Activated T-helper 1 cell treated with anti-CD3 and anti-CD28 coated beads, Interleukin-12 subunit alpha, Interleukin-12 subunit beta, Interleukin-2, Interleukin-4 antibody, amounts not matched to agents 30 ng/mL and 10 ng/mL and 1 ng/mL, durations not matched to agents 14 hours and 24 hours and 36 hours (primary cell): ENCODE measurements around the gene RDH13. TPM values are rescaled to one million over a fixed set of nuclear protein-coding genes. Genes with fewer than 3 reads are reported as not detected.
"Not testable (repeated sequence)": the region's sequence is repeated elsewhere in the genome, so short reads cannot be mapped to it uniquely, and the experiment has no call there.

Experiments
- DNase-seq: peaks from one replicate; pipeline ENCODE4 v3.0.0; 2021; ENCODE audit warnings: low spot score
- H3K27ac Mint-ChIP-seq: one replicate; pipeline ENCODE4 v1.8.0; 2021; ENCODE audit warnings: mild to moderate bottlenecking, mixed read lengths
- H3K27me3 Mint-ChIP-seq: one replicate; pipeline ENCODE4 v1.8.0; 2022; ENCODE audit warnings: mild to moderate bottlenecking, moderate library complexity, mixed read lengths; ENCODE audit not compliant: insufficient read depth
- H3K36me3 Mint-ChIP-seq: one replicate; pipeline ENCODE4 v1.8.0; 2021; ENCODE audit warnings: low read depth, mixed read lengths
- H3K4me1 Mint-ChIP-seq: one replicate; pipeline ENCODE4 v1.8.0; 2021; ENCODE audit warnings: low read depth, mixed read lengths
- H3K4me3 Mint-ChIP-seq: one replicate; pipeline ENCODE4 v1.8.0; 2021; ENCODE audit warnings: mild to moderate bottlenecking, moderate library complexity, mixed read lengths
- H3K9me3 Mint-ChIP-seq: one replicate; pipeline ENCODE4 v1.8.0; 2021; ENCODE audit warnings: mixed read lengths
- intact Hi-C: fragments of 100-400 bp; cut with micrococcal nuclease; formaldehyde crosslinking; loops from one replicate; pipeline ENCODE4 v1.15.1; 2024
- total RNA-seq: library from RNA; stranded (reverse); gene quantifications from 2 replicates; pipeline ENCODE4 v1.2.3, GENCODE V29; 2022

Gene RDH13
- total RNA-seq, 1 donor from 2014 or later, result 21.7 TPM

- Mint-ChIP-seq H3K9me3 (peaks cover 32% of the 10 kb centered on the region), H3K4me3 (no peak overlapping the region), H3K27ac (no peak overlapping the region), H3K4me1 (no peaks in the 10 kb centered on the region), H3K36me3 (peaks cover 15% of the 10 kb centered on the region), H3K27me3 (peaks cover 2% of the 10 kb centered on the region)
- no peak for DNase-seq
- intact Hi-C loops, result no loop called here
Measured at GRCh38 chr19:55027472-55028337, 35.2 kb downstream of the RDH13 start.

- H3K27ac Mint-ChIP-seq, H3K4me1 Mint-ChIP-seq, DNase-seq, intact Hi-C loops, H3K27me3 Mint-ChIP-seq, H3K4me3 Mint-ChIP-seq: not testable (repeated sequence)
- Mint-ChIP-seq H3K36me3 (peaks cover 15% of the 10 kb centered on the region), H3K9me3 (peaks cover 37% of the 10 kb centered on the region)
Measured at GRCh38 chr19:55027140-55027471, 35.8 kb downstream of the RDH13 start.

- no peaks in the 10 kb centered on the region for H3K4me1 Mint-ChIP-seq
- no peak for DNase-seq
- no peak overlapping the region for H3K4me3 Mint-ChIP-seq
- intact Hi-C loops, result no loop called here
- peaks cover 15% of the 10 kb centered on the region for H3K36me3 Mint-ChIP-seq
- H3K27me3 Mint-ChIP-seq, result no peaks in the 10 kb centered on the region
- no peak overlapping the region for H3K27ac Mint-ChIP-seq
- H3K9me3 Mint-ChIP-seq, result peaks cover 46% of the 10 kb centered on the region
Measured at GRCh38 chr19:55024111-55024510, 38.8 kb downstream of the RDH13 start.

- H3K27me3 Mint-ChIP-seq, H3K4me3 Mint-ChIP-seq, H3K4me1 Mint-ChIP-seq, H3K27ac Mint-ChIP-seq, DNase-seq, intact Hi-C loops: not testable (repeated sequence)
- peaks cover 32% of the 10 kb centered on the region for H3K9me3 Mint-ChIP-seq
- peaks cover 11% of the 10 kb centered on the region for H3K36me3 Mint-ChIP-seq
Measured at GRCh38 chr19:55020351-55020750, 42.6 kb downstream of the RDH13 start.

- no peaks in the 10 kb centered on the region for H3K4me1 Mint-ChIP-seq
- no peak overlapping the region for H3K4me3 Mint-ChIP-seq
- H3K36me3 Mint-ChIP-seq, result peaks cover 5% of the 10 kb centered on the region
- no peaks in the 10 kb centered on the region for H3K27me3 Mint-ChIP-seq
- peaks cover 21% of the 10 kb centered on the region for H3K9me3 Mint-ChIP-seq
- no peak for DNase-seq
- no peak overlapping the region for H3K27ac Mint-ChIP-seq
- intact Hi-C loops, result no loop called here
Measured at GRCh38 chr19:55018633-55019032, 44.3 kb downstream of the RDH13 start.

- intact Hi-C loops, result no loop called here
- no peak overlapping the region for H3K4me3 Mint-ChIP-seq
- H3K4me1 Mint-ChIP-seq, result no peaks in the 10 kb centered on the region
Measured at GRCh38 chr19:55018216-55018615, 44.7 kb downstream of the RDH13 start.

GRCh38 chr19:55016017-55016416, 46.9 kb downstream of the RDH13 start:
- DNase-seq, result no peak
- Mint-ChIP-seq H3K36me3 (peaks cover 2% of the 10 kb centered on the region), H3K4me1 (no peaks in the 10 kb centered on the region), H3K9me3 (peaks cover 13% of the 10 kb centered on the region), H3K4me3 (no peak overlapping the region), H3K27ac (no peak overlapping the region), H3K27me3 (no peaks in the 10 kb centered on the region)
- intact Hi-C loops, result no loop called here

More at GRCh38 chr19:55018216-55018615, 44.7 kb downstream of the RDH13 start:
- Mint-ChIP-seq H3K9me3 (peaks cover 18% of the 10 kb centered on the region), H3K27me3 (no peaks in the 10 kb centered on the region), H3K36me3 (peaks cover 2% of the 10 kb centered on the region), H3K27ac (no peak overlapping the region)
- no peak for DNase-seq

GRCh38 chr19:55015126-55015525, 47.8 kb downstream of the RDH13 start:
- no peak overlapping the region for H3K4me3 Mint-ChIP-seq
- DNase-seq, result no peak
- H3K36me3 Mint-ChIP-seq, result peaks cover 3% of the 10 kb centered on the region
- no peak overlapping the region for H3K27ac Mint-ChIP-seq
- H3K9me3 Mint-ChIP-seq, result peaks cover 9% of the 10 kb centered on the region
- intact Hi-C loops, result no loop called here
- no peaks in the 10 kb centered on the region for H3K4me1 Mint-ChIP-seq
- no peaks in the 10 kb centered on the region for H3K27me3 Mint-ChIP-seq

- intact Hi-C loops, result no loop called here
- H3K27me3 Mint-ChIP-seq, result no peaks in the 10 kb centered on the region
- H3K27ac Mint-ChIP-seq, result peak overlapping the region; percentile 61
- H3K9me3 Mint-ChIP-seq, result peaks cover 9% of the 10 kb centered on the region
- no peaks in the 10 kb centered on the region for H3K4me1 Mint-ChIP-seq
- no peak for DNase-seq
- peaks cover 3% of the 10 kb centered on the region for H3K36me3 Mint-ChIP-seq
- H3K4me3 Mint-ChIP-seq, result peak overlapping the region; percentile 57
Measured at GRCh38 chr19:55014714-55015113, 48.2 kb downstream of the RDH13 start.

GRCh38 chr19:55013596-55013995, 49.4 kb downstream of the RDH13 start:
- Mint-ChIP-seq H3K27me3 (peaks cover 2% of the 10 kb centered on the region), H3K36me3 (peaks cover 10% of the 10 kb centered on the region), H3K27ac (no peak overlapping the region), H3K4me3 (no peak overlapping the region), H3K9me3 (peaks cover 18% of the 10 kb centered on the region), H3K4me1 (no peaks in the 10 kb centered on the region)
- intact Hi-C loops, result no loop called here
- DNase-seq, result no peak

GRCh38 chr19:55012306-55012705, 50.6 kb downstream of the RDH13 start:
- peaks cover 31% of the 10 kb centered on the region for H3K9me3 Mint-ChIP-seq
- H3K27me3 Mint-ChIP-seq, result peaks cover 2% of the 10 kb centered on the region
- DNase-seq, result no peak
- intact Hi-C loops, result no loop called here
- peaks cover 9% of the 10 kb centered on the region for H3K36me3 Mint-ChIP-seq
- no peak overlapping the region for H3K4me3 Mint-ChIP-seq
- no peak overlapping the region for H3K27ac Mint-ChIP-seq
- no peaks in the 10 kb centered on the region for H3K4me1 Mint-ChIP-seq

GRCh38 chr19:55010561-55010960, 52.4 kb downstream of the RDH13 start:
- H3K27me3 Mint-ChIP-seq, DNase-seq, intact Hi-C loops, H3K27ac Mint-ChIP-seq, H3K4me1 Mint-ChIP-seq, H3K4me3 Mint-ChIP-seq: not testable (repeated sequence)
- Mint-ChIP-seq H3K36me3 (peaks cover 16% of the 10 kb centered on the region), H3K9me3 (peaks cover 41% of the 10 kb centered on the region)

GRCh38 chr19:55008781-55009180, 54.2 kb downstream of the RDH13 start:
- peaks cover 16% of the 10 kb centered on the region for H3K36me3 Mint-ChIP-seq
- H3K4me1 Mint-ChIP-seq, intact Hi-C loops, H3K27ac Mint-ChIP-seq, H3K27me3 Mint-ChIP-seq, H3K4me3 Mint-ChIP-seq, DNase-seq: not testable (repeated sequence)
- H3K9me3 Mint-ChIP-seq, result peaks cover 53% of the 10 kb centered on the region
